ENCODE results near the gene ITM2A. TPM values are rescaled to one million over a fixed set of nuclear protein-coding genes. Genes with fewer than 3 reads are reported as not detected.

The ITM2A gene
- total and polyA plus RNA-seq, 2 donors (not counting 3 experiments of a cell fraction or from before 2014, with no cell fraction given) = 3.9 to 10.2 TPM

- Histone ChIP-seq H3K79me2 (ENCODE audit: control insufficient read depth, insufficient read depth, low read length) (no peaks in the 10 kb centered on the region), H3K9ac (replicated peaks; ENCODE audit: extremely low read depth, insufficient read depth, low read length) (no peak overlapping the region), H2AFZ (ENCODE audit: low read depth, low read length) (no peak overlapping the region), H3K4me2 (ENCODE audit: insufficient read depth, low read length) (no peak overlapping the region), H4K20me1 (replicated peaks; ENCODE audit: control insufficient read depth, extremely low read depth, insufficient read depth, low read length) (no peaks in the 10 kb centered on the region), H3K27ac (ENCODE audit: insufficient read depth, low read depth, low read length) (no peak overlapping the region), H3K4me1 (ENCODE audit: control insufficient read depth, extremely low read depth, insufficient read depth, low read length) (no peaks in the 10 kb centered on the region), H3K36me3 (ENCODE audit: control insufficient read depth in 2 of 2, extremely low read depth in 1 of 2, insufficient read depth in 2 of 2, low read length in 2 of 2) (no peaks in the 10 kb centered on the region), H3K4me3 (replicated peaks in 1 of 3; ENCODE audit: insufficient read depth in 1 of 3, low read depth in 1 of 3, low read length in 3 of 3) (no peak overlapping the region), H3K9me3 (replicated peaks; ENCODE audit: control insufficient read depth, insufficient read depth, low read length) (no peaks in the 10 kb centered on the region), H3K27me3 (ENCODE audit: control insufficient read depth in 2 of 2, insufficient read depth in 2 of 2, low read length in 2 of 2) (no peaks in the 10 kb centered on the region), H3K9me1 (replicated peaks; ENCODE audit: control insufficient read depth, extremely low read depth, insufficient read depth, low read length) (no peaks in the 10 kb centered on the region)
- TF ChIP-seq CTCF (IDR thresholded peaks at IDR 0.05; ENCODE audit: extremely low read depth in 1 of 2, insufficient read depth in 1 of 2, low read depth in 1 of 2, low read length in 2 of 2) = no peak
- no peak for TF ChIP-seq GATA2 (IDR thresholded peaks at IDR 0.05; ENCODE audit: insufficient read depth, insufficient read length, low read depth, low read length)
- TF ChIP-seq EZH2 (IDR thresholded peaks at IDR 0.05; ENCODE audit: borderline replicate concordance, low read depth, low read length, severe bottlenecking) = no peak
- TF ChIP-seq MAX (IDR thresholded peaks at IDR 0.05; ENCODE audit: insufficient read depth, insufficient read length) = no peak
- no peak for TF ChIP-seq MYC (IDR thresholded peaks at IDR 0.05; ENCODE audit: low read depth, low read length)
- TF ChIP-seq FOS (IDR thresholded peaks at IDR 0.05; ENCODE audit: borderline replicate concordance, insufficient read depth, low read length) = no peak
- TF ChIP-seq POLR2AphosphoS5 (IDR thresholded peaks at IDR 0.05; ENCODE audit: insufficient read depth, low read depth, low read length) = no peak
- TF ChIP-seq POLR2A (IDR thresholded peaks at IDR 0.05; ENCODE audit: low read depth, low read length) = no peak
- ChIA-PET POLR2A (no interaction called here), CTCF (interaction anchor here (1.0 to 2.2 kb wide), 3 partner anchors 318 to 706 kb away, joined by 3 to 11 read pairs (median 3); no protein-coding TSS in a partner anchor)
- intact Hi-C loops (cut with micrococcal nuclease) = loop anchor here (2.0 to 5.0 kb wide), 2 partner anchors 47 to 333 kb away; partner anchors contain the start of gene ITM2A
- dilution Hi-C loops (cut with MboI; ENCODE audit: extremely low pct_ligation_motif_present, low sequenced_read_pairs) = no loop called here
- DNase-seq (ENCODE audit: low read depth, low spot score) = no peak
- no peak for FAIRE-seq
- BruUV-seq (replicated peaks) = no TSS peak
Measured at GRCh38 chrX:79413963-79414362, 46.8 kb upstream of the ITM2A start.
